HCT116 (cell line): ENCODE measurements around the gene ARRDC5. TPM values are rescaled to one million over a fixed set of nuclear protein-coding genes. Genes with fewer than 3 reads are reported as not detected.

Source experiments
- ATAC-seq: fragments of 200-7000 bp; cut with Tn5 transposase; 2 replicates; pipeline ENCODE4 v1.9.1; 2020; ENCODE audit warnings: mild to moderate bottlenecking, moderate library complexity
- BruUV-seq: library from RNA; stranded (reverse); fragments of 400-500 nt; replicated peaks from 2 replicates; lab custom pipeline; 2021; lab: Mats Ljungman, UMichigan
- CTCF ChIA-PET: fragments of 300-600 bp; sonication (Branson Sonifier 250); formaldehyde crosslinking; loops from one replicate; lab custom pipeline; 2021; ENCODE audit warnings: antibody characterized with exemption; lab: Charles Lee
- POLR2A ChIA-PET: fragments of 300-600, 350-600 bp; sonication (Branson Sonifier 250); formaldehyde crosslinking; loops from one replicate; lab custom pipeline; 2021; ENCODE audit warnings: antibody characterized with exemption; lab: Charles Lee
- RAD21 ChIA-PET, 2 experiments: fragments of 300-600 bp; sonication (Branson Sonifier 250); formaldehyde crosslinking; loops; one replicate each; lab custom pipeline; 2023; ENCODE audit warnings: low total read pairs in 2 of 2; ENCODE audit not compliant: uncharacterized antibody in 2 of 2, unreplicated experiment in 2 of 2, low non-redundant PET in 1 of 2; lab: Charles Lee
- DNase-seq: peaks from one replicate; pipeline ENCODE4 v3.0.0-alpha.2; 2010; ENCODE audit warnings: low read depth, low spot score
- H2AFZ ChIP-seq: fragments of 200-600 bp; shearing (Covaris generic), sonication (generic); 2 replicates; pipeline ENCODE4 v1.6.1; 2017; ENCODE audit warnings: low read depth, mixed run types, mixed read lengths, antibody characterized with exemption, low read length; ENCODE audit not compliant: poor library complexity, severe bottlenecking
- H3K27ac ChIP-seq: 2 replicates; pipeline ENCODE4 v1.5.1; 2012; ENCODE audit warnings: low read depth, low read length
- H3K27me3 ChIP-seq: fragments of 200-600 bp; sonication (generic); 2 replicates; pipeline ENCODE4 v1.6.1; 2016; ENCODE audit warnings: mixed run types, low read length, mixed read lengths; ENCODE audit not compliant: insufficient read depth
- H3K36me3 ChIP-seq, 2 experiments: fragments of 200-500 bp in 1 of 2; fragments of 200-600 bp in 1 of 2; sonication (Bioruptor generic) in 1 of 2; sonication (generic) in 1 of 2; 2 replicates each; pipeline versions ENCODE4 v1.5.1 to v1.6.1; 2014 to 2016; ENCODE audit warnings: low read length in 2 of 2, inconsistent platforms in 1 of 2, mixed read lengths in 1 of 2, mixed run types in 1 of 2; ENCODE audit not compliant: insufficient read depth in 2 of 2, control insufficient read depth in 1 of 2
- H3K4me1 ChIP-seq, 2 experiments: fragments of 200-600 bp in 1 of 2; sonication (generic) in 1 of 2; 2 replicates each; pipeline versions ENCODE4 v1.5.1 to v1.6.1; 2012 to 2017; ENCODE audit warnings: low read length in 2 of 2, inconsistent platforms in 1 of 2, mild to moderate bottlenecking in 1 of 2, mixed read lengths in 1 of 2, mixed run types in 1 of 2, moderate library complexity in 1 of 2; ENCODE audit not compliant: insufficient read depth in 2 of 2, control insufficient read depth in 1 of 2
- H3K4me2 ChIP-seq: fragments of 200-600 bp; sonication (generic); 2 replicates; pipeline ENCODE4 v1.6.1; 2017; ENCODE audit warnings: mixed run types, low read length, mixed read lengths
- H3K4me3 ChIP-seq, 2 experiments: fragments of 200-600 bp in 1 of 2; sonication (generic) in 1 of 2; replicated peaks in 1 of 2; 2 replicates each; pipeline ENCODE4 v1.5.1; 2011 to 2016; ENCODE audit warnings: low read length in 2 of 2, control low read depth in 1 of 2, low read depth in 1 of 2, mild to moderate bottlenecking in 1 of 2, mixed read lengths in 1 of 2, mixed run types in 1 of 2
- H3K79me2 ChIP-seq: fragments of 200-600 bp; sonication (generic); 2 replicates; pipeline ENCODE4 v1.6.1; 2017; ENCODE audit warnings: mild to moderate bottlenecking, mixed run types, low read length, moderate library complexity, mixed read lengths; ENCODE audit not compliant: insufficient read depth
- H3K9ac ChIP-seq: fragments of 200-600 bp; sonication (generic); 2 replicates; pipeline ENCODE4 v1.6.1; 2016; ENCODE audit warnings: low read length, mixed read lengths
- H3K9me2 ChIP-seq: fragments of 200-600 bp; sonication (generic), shearing (Covaris generic); 2 replicates; pipeline ENCODE4 v1.6.1; 2017; ENCODE audit warnings: mixed run types, mild to moderate bottlenecking, moderate library complexity; ENCODE audit not compliant: insufficient read depth
- H3K9me3 ChIP-seq, 2 experiments: fragments of 200-500 bp in 1 of 2; fragments of 200-600 bp in 1 of 2; sonication (Bioruptor generic) in 1 of 2; sonication (generic) in 1 of 2; 2 replicates each; pipeline ENCODE4 v1.6.1; 2014 to 2017; ENCODE audit warnings: low read length in 2 of 2, mixed read lengths in 2 of 2, inconsistent platforms in 1 of 2, low read depth in 1 of 2, mild to moderate bottlenecking in 1 of 2, mixed run types in 1 of 2, moderate library complexity in 1 of 2; ENCODE audit not compliant: control insufficient read depth in 1 of 2, insufficient read depth in 1 of 2
- H4K20me1 ChIP-seq: fragments of 200-600 bp; sonication (generic), shearing (Covaris generic); 2 replicates; pipeline ENCODE4 v1.6.1; 2017; ENCODE audit warnings: mixed run types, mild to moderate bottlenecking, moderate library complexity; ENCODE audit not compliant: insufficient read depth
- CTCF ChIP-seq, 3 experiments: fragments of 200-600 bp in 1 of 3; sonication (generic) in 1 of 3; IDR thresholded peaks in 2 of 3; conservative IDR thresholded peaks in 1 of 3; 2 replicates each; pipeline ENCODE4 v1.5.1; 2012 to 2017; ENCODE audit warnings: low read depth in 2 of 3, low read length in 2 of 3, antibody characterized with exemption in 1 of 3, borderline replicate concordance in 1 of 3, control low read depth in 1 of 3, mild to moderate bottlenecking in 1 of 3, mixed read lengths in 1 of 3, mixed run types in 1 of 3, moderate library complexity in 1 of 3; ENCODE audit not compliant: insufficient read depth in 1 of 3
- EGR1 ChIP-seq: IDR thresholded peaks from 2 replicates; pipeline ENCODE4 v1.6.1; 2012; ENCODE audit warnings: low read depth
- MAX ChIP-seq: IDR thresholded peaks from 2 replicates; pipeline ENCODE4 v1.6.1; 2012
- POLR2A ChIP-seq: IDR thresholded peaks from 2 replicates; pipeline ENCODE4 v1.7.0; 2011; ENCODE audit warnings: borderline replicate concordance; ENCODE audit not compliant: insufficient read depth, insufficient read length; ENCODE audit errors: extremely low read depth
- TCF7L2 ChIP-seq: IDR thresholded peaks from 2 replicates; pipeline ENCODE4 v1.7.0; 2011; ENCODE audit warnings: borderline replicate concordance, inconsistent platforms; ENCODE audit not compliant: insufficient read depth, insufficient read length; ENCODE audit errors: extremely low read depth
- ZFX ChIP-seq: fragments of 450-650 bp; IDR thresholded peaks from 2 replicates; pipeline ENCODE4 v1.6.1; 2017
- intact Hi-C: fragments of 100-400 bp; cut with micrococcal nuclease; formaldehyde crosslinking; loops from 2 replicates; pipeline ENCODE4 v1.10.0; 2022
- total RNA-seq: library from RNA; stranded (reverse); gene quantifications from one replicate; pipeline ENCODE4 v1.2.1, GENCODE V29; 2021; ENCODE audit not compliant: unreplicated experiment

The ARRDC5 gene
- total RNA-seq, 1 experiment from 2014 or later: not detected

- no TSS peak for BruUV-seq
- peak; percentile 59 for ATAC-seq
Observed at GRCh38 chr19:4909156-4909896, 6.6 kb upstream of the ARRDC5 start, which contains the start of gene UHRF1. Gene UHRF1 (plus strand): TSS chr19:4909501. CDS start chr19:4910886, 1,385 bp downstream.

More at GRCh38 chr19:4909156-4909896, 6.6 kb upstream of the ARRDC5 start, which contains the start of gene UHRF1:
- Histone ChIP-seq H3K4me1 (peaks cover 43 to 57% of the 10 kb centered on the region in 2 experiments), H3K27ac (peak within 1 kb of the TSS; percentile 98), H3K9me2 (no peaks in the 10 kb centered on the region), H2AFZ (no peak within 1 kb of the TSS), H4K20me1 (peaks cover 7% of the 10 kb centered on the region; the same call in 1 of the 2 replicates), H3K4me2 (peak within 1 kb of the TSS; percentile 100), H3K4me3 (peak within 1 kb of the TSS; percentile 55 to 90), H3K9me3 (no peaks in the 10 kb centered on the region), H3K9ac (peak within 1 kb of the TSS; percentile 98), H3K36me3 (peaks cover 0 to 27% of the 10 kb centered on the region in 2 experiments; a peak in 1 of 4 replicates), H3K79me2 (peaks cover 41% of the 10 kb centered on the region), H3K27me3 (no peaks in the 10 kb centered on the region)
- RAD21 ChIA-PET: no interaction called here
- POLR2A ChIA-PET: interaction anchor here (2.3 kb wide), 1 partner anchor 43 kb away, joined by 5 read pairs; no protein-coding TSS in a partner anchor
- DNase-seq: no peak
- TF ChIP-seq EGR1: peak; percentile 63; the same call in 1 of the 2 replicates
- TF ChIP-seq CTCF (IDR thresholded peaks at IDR 0.05 in 2 of 3, conservative IDR thresholded peaks at IDR 0.05 in 1 of 3; ENCODE audit: borderline replicate concordance in 1 of 3, insufficient read depth in 1 of 3, low read depth in 2 of 3, low read length in 2 of 3): no peak
- peak; percentile 81 for TF ChIP-seq POLR2A
- TF ChIP-seq ZFX: peak; percentile 38; the same call in 1 of the 2 replicates
- peak; percentile 61; the same call in 1 of the 2 replicates for TF ChIP-seq MAX
- TF ChIP-seq TCF7L2: no peak
- CTCF ChIA-PET: no interaction called here
- intact Hi-C loops: no loop called here
